ENCODE data around the gene SCARF2.
"Not testable (repeated sequence)": the region's sequence is repeated elsewhere in the genome, so short reads cannot be mapped to it uniquely, and the experiment has no call there.

Gene SCARF2

GRCh38 chr22:20437613-20438426, at the start of gene SCARF2:
TSS of gene SCARF2 (minus strand) at chr22:20437825. CDS start at chr22:20437754, 71 bp downstream.
- DNase-seq (ENCODE audit: low read depth in 2 of 2, low spot score in 1 of 2), result no peak

GRCh38 chr22:20486229-20486628, 48.6 kb upstream of the SCARF2 start:
- DNase-seq (ENCODE audit: low read depth in 2 of 2, low spot score in 1 of 2), result no peak

- no peak for DNase-seq (ENCODE audit: low read depth in 2 of 2, low spot score in 1 of 2)
These were observed 47.5 kb upstream of the SCARF2 start for GRCh38 chr22:20484948-20485683.

- no peak for DNase-seq (ENCODE audit: low read depth in 2 of 2, low spot score in 1 of 2)
These were observed 46.1 kb upstream of the SCARF2 start for GRCh38 chr22:20483771-20484170.

DNA sequence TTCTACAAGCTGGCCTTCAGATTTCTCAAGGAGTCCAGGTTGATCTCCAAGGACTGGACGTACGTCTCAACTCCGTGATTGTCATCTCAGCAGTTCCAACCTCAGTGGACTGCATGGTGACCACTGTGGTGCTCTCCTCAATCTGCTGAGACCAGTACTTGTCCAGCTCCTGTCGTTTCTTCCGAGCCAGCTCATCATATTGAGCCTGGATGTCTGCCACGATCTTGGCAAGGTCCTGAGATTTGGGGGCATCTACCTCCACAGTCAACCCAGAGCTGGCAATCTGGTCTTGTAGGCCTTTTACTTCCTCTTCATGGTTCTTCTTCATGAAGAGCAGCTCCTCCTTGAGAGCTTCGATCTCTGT, 45.5 kb upstream of the SCARF2 start:
- not testable (repeated sequence) for DNase-seq (ENCODE audit: low read depth in 2 of 2, low spot score in 1 of 2)

DNA sequence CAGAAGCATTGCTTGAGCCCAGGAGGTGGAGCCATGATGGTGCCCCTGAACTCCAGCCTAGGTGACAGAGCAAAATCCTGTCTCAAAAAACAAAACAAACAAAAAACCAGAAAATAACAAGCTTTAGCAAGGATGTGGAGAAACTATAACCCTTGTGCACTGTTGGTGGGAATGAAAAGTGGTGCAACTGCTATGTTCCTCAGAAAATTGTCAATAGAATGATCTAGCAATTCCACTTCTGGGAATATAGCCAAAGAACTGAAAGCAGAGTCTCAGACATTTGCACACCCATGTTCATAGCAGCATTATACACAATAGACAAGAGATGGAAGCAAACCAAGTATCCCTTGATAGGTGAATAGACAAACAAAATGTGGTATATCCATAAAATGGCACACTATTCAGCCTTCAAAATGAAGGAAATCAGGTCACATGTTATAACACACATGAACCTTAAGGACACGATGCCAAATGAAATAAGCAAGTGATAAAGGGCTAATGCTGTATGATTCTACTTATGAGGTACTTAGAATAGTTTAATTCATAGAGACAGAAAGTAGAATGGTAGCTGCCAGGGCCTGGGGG, 42.1 kb upstream of the SCARF2 start:
- DNase-seq (ENCODE audit: low read depth in 2 of 2, low spot score in 1 of 2), result no peak

- DNase-seq (ENCODE audit: low read depth in 2 of 2, low spot score in 1 of 2), result not testable (repeated sequence)
These were observed 40.4 kb upstream of the SCARF2 start for GRCh38 chr22:20478059-20478458.

DNA sequence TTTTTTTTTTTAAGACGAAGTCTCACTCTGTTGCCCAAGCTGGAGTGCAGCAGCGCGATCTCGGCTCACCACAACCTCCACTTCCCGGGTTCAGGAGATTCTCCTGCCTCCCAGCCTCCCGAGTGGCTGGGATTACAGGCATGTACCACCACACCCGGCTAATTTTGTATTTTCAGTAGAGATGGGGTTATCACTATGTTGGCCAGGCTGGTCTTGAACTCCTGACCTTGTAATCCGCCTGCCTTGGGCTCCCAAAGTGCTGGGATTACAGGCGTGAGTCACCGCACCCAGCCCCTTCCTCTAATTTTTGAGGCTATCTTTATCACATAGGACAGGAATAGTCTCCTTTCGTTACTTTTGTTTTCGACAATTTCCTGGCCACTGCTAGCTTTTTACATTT, 37.9 kb upstream of the SCARF2 start:
- not testable (repeated sequence) for DNase-seq (ENCODE audit: low read depth in 2 of 2, low spot score in 1 of 2)

DNA sequence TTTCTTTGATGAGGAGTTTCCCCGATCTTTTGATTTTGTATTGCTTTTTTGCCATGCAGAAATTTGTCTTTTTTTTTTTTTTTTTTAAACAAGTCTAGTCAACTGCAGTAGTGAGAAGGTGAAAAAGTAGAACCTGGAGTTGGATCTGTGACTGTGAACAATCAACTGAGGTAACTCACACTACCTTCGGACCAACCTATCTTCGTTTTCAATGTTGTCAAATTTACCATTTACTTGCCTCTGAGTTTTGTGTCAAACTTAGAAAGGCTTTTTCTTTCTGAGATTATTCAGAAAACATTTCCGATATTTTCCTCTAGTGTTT, 37.5 kb upstream of the SCARF2 start:
- DNase-seq (ENCODE audit: low read depth in 2 of 2, low spot score in 1 of 2), result no peak

- no peak for DNase-seq (ENCODE audit: low read depth in 2 of 2, low spot score in 1 of 2)
These were observed 35.2 kb upstream of the SCARF2 start for GRCh38 chr22:20472629-20473442.

GRCh38 chr22:20471126-20471833, 33.7 kb upstream of the SCARF2 start:
- DNase-seq (ENCODE audit: low read depth in 2 of 2, low spot score in 1 of 2), result no peak

- not testable (repeated sequence) for DNase-seq (ENCODE audit: low read depth in 2 of 2, low spot score in 1 of 2)
These were observed 32.9 kb upstream of the SCARF2 start for GRCh38 chr22:20470525-20470924.

DNA sequence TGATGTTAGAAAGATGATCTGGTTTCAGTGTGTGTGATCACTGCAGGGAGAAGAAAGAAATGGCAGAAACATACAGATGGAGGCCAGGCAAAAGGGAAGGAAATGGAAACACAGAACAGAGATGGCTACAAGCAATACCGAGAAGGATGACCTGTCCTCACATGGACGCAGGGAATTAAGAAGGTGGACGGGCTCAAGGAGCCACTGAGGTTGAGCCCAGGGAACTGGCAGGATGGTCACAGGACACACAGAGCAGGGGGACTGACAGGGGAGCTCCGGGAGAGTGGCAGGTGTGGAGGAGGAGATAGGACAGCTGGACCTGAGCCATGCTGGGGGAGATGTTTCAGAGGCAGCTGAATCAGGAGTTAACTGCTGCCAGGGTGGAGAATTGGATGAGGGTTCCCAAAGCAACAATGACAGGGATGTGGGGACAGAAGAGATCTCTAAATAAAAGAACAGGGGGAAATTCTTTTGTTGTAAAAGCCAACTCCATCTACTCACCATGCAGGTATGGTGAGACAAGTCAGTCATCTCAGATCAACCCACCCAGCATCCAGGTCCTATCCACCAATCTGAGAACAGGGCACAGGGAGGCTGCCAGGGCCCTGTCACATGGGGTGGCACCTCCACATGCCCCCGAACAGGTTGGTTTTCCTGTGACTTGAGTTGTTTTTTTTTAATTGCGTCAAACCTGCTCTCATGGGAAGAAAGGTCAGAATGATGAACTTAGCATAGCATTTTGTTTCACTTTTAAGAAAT, 31.7 kb upstream of the SCARF2 start:
- DNase-seq (ENCODE audit: low read depth in 2 of 2, low spot score in 1 of 2), result no peak

DNA sequence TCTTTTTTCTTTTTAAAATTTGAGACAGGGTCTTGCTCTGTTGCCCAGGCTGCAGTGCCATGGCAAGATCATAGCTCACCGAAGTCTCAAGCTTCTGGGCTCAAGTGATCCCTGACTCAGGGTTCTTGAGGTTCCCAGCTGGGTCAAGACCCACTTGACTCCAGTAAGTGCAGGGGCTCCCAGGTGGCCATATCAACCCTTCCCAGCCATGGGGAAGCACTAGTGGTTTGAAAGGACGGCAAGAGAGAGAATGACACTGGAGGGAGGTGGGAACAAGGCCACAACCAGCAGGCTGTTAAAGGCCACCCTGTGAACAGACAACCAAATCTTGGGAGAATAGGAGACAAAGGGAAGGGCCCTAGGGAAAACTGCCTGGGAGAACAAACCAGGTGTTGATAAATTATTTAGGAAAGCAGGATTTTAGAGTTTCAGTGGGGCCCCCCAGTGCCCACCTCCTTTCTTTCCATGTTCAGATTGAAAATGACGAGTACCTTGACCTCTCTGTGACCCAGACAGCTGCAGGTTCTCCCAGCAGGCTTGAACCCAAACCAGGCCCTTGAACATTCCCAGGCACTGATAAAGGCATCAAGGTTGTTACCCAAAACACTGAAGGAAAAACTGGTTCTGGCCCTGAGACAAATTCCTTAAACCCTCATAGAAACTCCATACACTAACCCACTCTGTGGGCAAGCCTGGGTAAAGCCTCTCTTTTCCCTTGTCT, 29.2 kb upstream of the SCARF2 start:
- no peak for DNase-seq (ENCODE audit: low read depth in 2 of 2, low spot score in 1 of 2)

DNA sequence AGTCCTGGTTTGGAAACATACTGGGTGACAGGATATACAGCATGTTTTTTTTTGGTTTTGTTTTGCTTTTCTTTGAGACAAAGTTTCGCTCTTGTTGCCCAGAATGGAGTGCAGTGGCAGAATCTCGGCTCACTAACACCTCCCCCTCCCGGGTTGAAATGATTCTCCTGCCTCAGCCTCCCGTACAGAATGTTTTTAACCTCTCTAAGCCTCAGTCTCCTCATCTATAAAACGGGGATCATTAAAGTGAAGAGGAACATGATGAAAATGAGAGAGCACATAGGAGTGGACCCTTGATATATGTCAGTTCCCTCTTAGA, 28.1 kb upstream of the SCARF2 start:
- no peak for DNase-seq (ENCODE audit: low read depth in 2 of 2, low spot score in 1 of 2)

GRCh38 chr22:20464912-20465758, 27.5 kb upstream of the SCARF2 start:
- DNase-seq (ENCODE audit: low read depth in 2 of 2, low spot score in 1 of 2), result no peak

- DNase-seq (ENCODE audit: low read depth in 2 of 2, low spot score in 1 of 2), result peak; percentile 10 to 23
These were observed 26.5 kb upstream of the SCARF2 start for GRCh38 chr22:20464096-20464614.

DNA sequence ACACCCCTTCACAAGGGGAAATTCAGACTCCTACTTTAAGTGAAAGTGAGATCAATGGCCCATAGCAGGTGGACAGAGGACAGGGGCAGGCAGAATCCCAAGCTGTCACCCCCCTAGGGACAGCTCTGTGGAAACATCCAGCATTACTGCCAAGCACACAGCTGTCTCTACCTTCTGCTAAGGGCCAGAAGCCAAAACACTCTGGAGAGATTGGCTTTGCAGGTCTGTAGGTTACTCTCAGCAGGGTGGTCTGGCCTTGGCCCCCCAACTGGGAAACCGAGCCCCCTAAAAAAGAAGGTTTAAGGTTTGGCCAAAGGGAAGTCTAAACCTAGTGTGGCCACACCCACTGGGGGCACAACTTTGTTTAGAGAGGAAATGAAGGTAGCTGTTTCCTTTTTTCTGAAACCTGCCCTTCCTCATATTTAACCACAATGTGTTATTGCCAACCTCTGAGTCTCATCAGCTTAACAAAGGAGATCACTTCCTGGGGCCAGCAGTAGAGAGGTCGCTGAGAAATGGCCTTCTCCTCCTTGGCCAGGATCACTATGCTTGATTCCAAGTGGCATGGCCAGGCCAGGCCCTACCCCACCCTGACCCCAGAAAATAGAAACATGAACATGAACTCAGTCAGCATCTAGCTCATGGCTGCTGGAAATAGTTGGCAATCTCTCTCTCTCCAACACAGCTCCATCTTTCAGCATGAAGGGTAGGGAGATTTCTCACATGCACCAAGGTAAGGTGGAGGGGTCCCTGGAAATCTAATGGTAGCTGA, 25.9 kb upstream of the SCARF2 start:
- DNase-seq (ENCODE audit: low read depth in 2 of 2, low spot score in 1 of 2), result no peak

Measured in stimulated activated CD8-positive, alpha-beta memory T cell treated with anti-CD3 and anti-CD28 coated beads, Interleukin-4, amount 100 ng/mL, for 1 hour (primary cell).